WTC11 (cell line): ENCODE data around the gene KIAA2012.

Experiments
- ARID4B ChIP-seq: sonication (generic); formaldehyde crosslinking; IDR thresholded peaks from 2 replicates; pipeline ENCODE4 v1.8.0; 2023; ENCODE audit warnings: missing genetic modification reagents, mild to moderate bottlenecking, borderline replicate concordance
- CREM ChIP-seq: sonication (generic); formaldehyde crosslinking; IDR thresholded peaks from 2 replicates; pipeline ENCODE4 v1.8.1; 2022; ENCODE audit warnings: mild to moderate bottlenecking, missing genetic modification reagents, moderate library complexity
- CTCF ChIP-seq: fragments of 200-600 bp; IDR thresholded peaks from 2 replicates; pipeline ENCODE4 v1.8.0; 2022; ENCODE audit warnings: antibody characterized with exemption
- E2F4 ChIP-seq: sonication (generic); formaldehyde crosslinking; IDR thresholded peaks from 2 replicates; pipeline ENCODE4 v1.8.1; 2022; ENCODE audit warnings: low read depth, mild to moderate bottlenecking, moderate library complexity, missing genetic modification reagents, borderline replicate concordance
- ETV6 ChIP-seq: sonication (generic); formaldehyde crosslinking; IDR thresholded peaks from 2 replicates; pipeline ENCODE4 v1.8.1; 2022; ENCODE audit warnings: mild to moderate bottlenecking, missing genetic modification reagents
- FOXJ3 ChIP-seq: sonication (generic); formaldehyde crosslinking; IDR thresholded peaks from 2 replicates; pipeline ENCODE4 v1.9.0; 2021; ENCODE audit warnings: missing genetic modification reagents, mild to moderate bottlenecking, borderline replicate concordance
- FOXK1 ChIP-seq: sonication (generic); formaldehyde crosslinking; IDR thresholded peaks from 2 replicates; pipeline ENCODE4 v1.8.0; 2022; ENCODE audit warnings: mild to moderate bottlenecking, moderate library complexity, missing genetic modification reagents
- FOXP4 ChIP-seq: sonication (generic); formaldehyde crosslinking; IDR thresholded peaks from 2 replicates; pipeline ENCODE4 v1.8.0; 2022; ENCODE audit warnings: mild to moderate bottlenecking, missing genetic modification reagents
- IRF1 ChIP-seq: sonication (generic); formaldehyde crosslinking; IDR thresholded peaks from 2 replicates; pipeline ENCODE4 v1.8.0; 2023; ENCODE audit warnings: missing genetic modification reagents
- MAX ChIP-seq: sonication (generic); formaldehyde crosslinking; IDR thresholded peaks from 2 replicates; pipeline ENCODE4 v1.8.0; 2022; ENCODE audit warnings: mild to moderate bottlenecking, missing genetic modification reagents
- SMAD4 ChIP-seq: sonication (generic); formaldehyde crosslinking; IDR thresholded peaks from 2 replicates; pipeline ENCODE4 v1.8.0; 2022; ENCODE audit warnings: mild to moderate bottlenecking, missing genetic modification reagents
- ZNF121 ChIP-seq: sonication (generic); formaldehyde crosslinking; IDR thresholded peaks from 2 replicates; pipeline ENCODE4 v1.8.0; 2023; ENCODE audit warnings: missing genetic modification reagents

GRCh38 chr2:202184557-202184956 lies 111.5 kb downstream of the KIAA2012 start:
- TF ChIP-seq E2F4 (CRISPR knock-in tag) (no peak), CTCF (no peak), FOXK1 (CRISPR knock-in tag) (no peak), CREM (CRISPR knock-in tag) (no peak), FOXP4 (CRISPR knock-in tag) (no peak), SMAD4 (no peak), IRF1 (no peak), MAX (CRISPR knock-in tag) (no peak), ETV6 (no peak), ZNF121 (no peak), ARID4B (CRISPR knock-in tag) (no peak), FOXJ3 (no peak)
